GM21786 (cell line): ENCODE measurements around the gene HUNK.
"Not testable (repeated sequence)": the region's sequence is repeated elsewhere in the genome, so short reads cannot be mapped to it uniquely, and the experiment has no call there.

Source experiments
- ATAC-seq: cut with Tn5 transposase; IDR thresholded peaks from one replicate; pipeline ENCODE4 v1.9.1; 2021; ENCODE audit not compliant: unreplicated experiment

The HUNK gene

GRCh38 chr21:31918250-31918775 lies 45.5 kb downstream of the HUNK start:
- ATAC-seq: no peak

DNA sequence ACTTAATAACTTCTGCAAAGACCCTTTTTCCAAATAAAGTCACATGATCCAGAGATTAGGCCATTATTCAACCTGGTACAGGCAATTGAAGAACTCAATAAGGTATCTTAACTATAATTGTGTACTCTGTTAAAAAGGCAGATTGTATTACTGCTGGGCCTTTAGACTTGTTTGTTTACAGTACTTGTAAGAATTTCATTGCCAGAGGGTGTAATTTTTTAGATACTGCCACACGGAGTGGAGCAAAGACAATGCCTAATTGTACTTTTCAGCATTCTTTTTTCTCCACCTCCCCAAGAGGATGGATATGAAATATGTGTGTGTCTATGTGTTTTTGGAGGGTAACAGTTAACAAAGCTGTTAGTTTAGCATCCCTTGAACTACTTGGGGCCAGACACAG lies 47.5 kb downstream of the HUNK start:
- no peak for ATAC-seq

GRCh38 chr21:31921079-31921478 lies 48.3 kb downstream of the HUNK start:
- no peak for ATAC-seq

GRCh38 chr21:31922881-31923280 lies 50.1 kb downstream of the HUNK start:
- ATAC-seq: no peak

- no peak for ATAC-seq
Measured at GRCh38 chr21:31923756-31924155, 50.9 kb downstream of the HUNK start.

DNA sequence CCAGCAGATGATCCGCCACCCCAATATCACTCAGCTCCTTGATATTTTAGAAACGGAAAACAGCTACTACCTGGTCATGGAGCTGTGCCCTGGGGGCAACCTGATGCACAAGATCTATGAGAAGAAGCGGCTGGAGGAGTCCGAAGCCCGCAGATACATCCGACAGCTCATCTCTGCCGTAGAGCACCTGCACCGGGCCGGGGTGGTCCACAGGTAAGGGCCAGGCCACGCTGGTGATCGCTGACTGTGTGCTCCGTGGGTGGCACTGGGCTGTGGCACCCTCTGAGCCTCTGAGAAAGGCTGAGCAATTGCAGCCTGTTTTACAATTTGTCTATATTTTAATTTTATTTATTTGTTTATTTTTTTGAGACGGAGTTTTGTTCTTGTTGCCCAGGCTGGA lies 51.7 kb downstream of the HUNK start:
- no peak for ATAC-seq

DNA sequence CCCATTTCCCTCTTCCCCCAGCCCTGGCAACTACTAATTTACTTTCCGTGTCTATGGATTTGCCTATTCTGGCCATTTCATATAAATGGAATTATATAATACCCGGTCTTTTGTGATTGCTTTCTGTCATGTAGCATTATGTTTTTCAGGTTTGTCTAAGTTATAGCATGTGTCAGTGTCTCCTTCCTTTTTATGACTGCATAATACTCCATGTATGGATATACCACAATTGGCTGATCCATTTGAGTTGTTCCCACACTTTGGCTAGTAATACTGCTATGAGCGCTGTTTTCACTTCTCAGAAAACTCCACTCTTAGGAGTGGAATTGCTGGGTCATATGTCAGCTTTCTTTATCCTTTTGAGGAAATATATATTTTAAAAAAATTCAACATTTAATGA lies 53.7 kb downstream of the HUNK start:
- no peak for ATAC-seq

- ATAC-seq: no peak
Measured at GRCh38 chr21:31927689-31928353, 55.0 kb downstream of the HUNK start.

GRCh38 chr21:31928656-31929055 lies 55.8 kb downstream of the HUNK start:
- no peak for ATAC-seq

- ATAC-seq: no peak
Measured at GRCh38 chr21:31929548-31929947, 56.7 kb downstream of the HUNK start.

- ATAC-seq: no peak
Measured at GRCh38 chr21:31930001-31930400, 57.2 kb downstream of the HUNK start.

DNA sequence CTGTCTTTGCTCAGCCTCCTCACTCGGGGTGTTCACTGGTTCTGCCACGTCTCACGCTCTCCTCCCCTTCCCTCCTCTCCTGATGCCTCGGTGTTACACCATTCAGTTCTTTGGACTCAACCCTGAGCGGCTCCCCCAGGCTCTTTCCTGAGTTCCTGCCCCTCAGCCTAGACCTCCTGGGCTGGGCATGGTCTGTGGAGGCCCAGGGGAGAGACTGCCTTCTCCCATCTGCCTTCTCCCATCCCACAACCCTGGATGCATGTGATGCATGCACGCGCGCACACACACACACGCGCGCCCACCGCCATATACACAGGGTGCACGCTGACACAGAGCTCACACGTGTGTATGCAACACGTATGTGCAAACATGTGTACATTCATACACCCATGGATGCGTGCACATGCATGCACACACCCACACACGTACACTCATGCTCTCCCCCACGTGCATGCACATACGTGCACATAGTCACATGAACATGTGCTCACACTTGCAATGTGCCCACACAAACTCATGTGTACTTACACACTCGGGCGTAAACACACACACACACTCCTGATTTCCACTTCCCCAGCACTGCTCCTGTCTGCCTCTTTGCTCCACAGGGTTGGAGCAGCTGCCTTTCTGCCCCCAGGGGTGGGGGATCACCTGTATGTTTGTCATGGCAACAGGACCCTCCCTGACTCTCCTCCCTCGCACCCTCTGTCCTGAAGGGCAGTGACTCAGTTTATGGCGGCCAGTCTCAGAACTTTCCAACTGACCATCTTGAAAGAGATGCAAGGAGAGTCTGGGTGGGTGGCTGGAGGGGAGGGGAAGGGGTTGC lies 59.0 kb downstream of the HUNK start:
- no peak for ATAC-seq

DNA sequence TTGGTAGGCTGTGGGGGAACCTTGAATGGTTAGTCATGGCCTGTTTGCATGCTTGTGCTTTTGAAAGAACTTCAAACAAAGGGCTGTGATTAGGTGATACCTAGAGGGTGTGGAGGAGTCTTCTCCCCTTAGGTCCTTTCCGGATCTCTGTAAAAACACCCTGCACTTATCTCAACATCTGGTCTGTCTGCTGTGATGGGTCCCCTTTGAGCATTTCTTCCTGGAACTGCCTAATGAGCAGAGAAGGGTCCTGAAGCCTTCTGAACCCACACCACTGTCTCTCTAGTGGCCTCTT lies 59.6 kb downstream of the HUNK start:
- ATAC-seq: no peak

DNA sequence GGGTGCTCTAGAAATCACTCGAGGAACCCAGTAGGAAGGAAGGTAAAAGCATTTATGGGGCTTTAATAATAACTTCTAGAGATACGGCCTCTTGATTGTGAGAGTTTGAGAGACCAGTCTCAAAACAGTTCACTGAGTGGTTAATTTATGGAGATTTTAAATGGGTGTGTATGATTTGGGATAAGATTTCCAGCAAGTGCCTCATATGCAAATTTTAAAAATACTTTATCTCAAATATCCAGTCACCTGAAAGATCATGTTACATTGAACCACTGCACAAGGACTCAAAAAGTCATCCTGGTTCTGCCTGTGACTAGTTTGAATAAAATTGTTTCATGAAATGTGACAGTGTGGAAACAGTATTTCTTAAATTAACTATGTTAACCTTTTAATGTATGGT lies 64.5 kb downstream of the HUNK start:
- no peak for ATAC-seq

DNA sequence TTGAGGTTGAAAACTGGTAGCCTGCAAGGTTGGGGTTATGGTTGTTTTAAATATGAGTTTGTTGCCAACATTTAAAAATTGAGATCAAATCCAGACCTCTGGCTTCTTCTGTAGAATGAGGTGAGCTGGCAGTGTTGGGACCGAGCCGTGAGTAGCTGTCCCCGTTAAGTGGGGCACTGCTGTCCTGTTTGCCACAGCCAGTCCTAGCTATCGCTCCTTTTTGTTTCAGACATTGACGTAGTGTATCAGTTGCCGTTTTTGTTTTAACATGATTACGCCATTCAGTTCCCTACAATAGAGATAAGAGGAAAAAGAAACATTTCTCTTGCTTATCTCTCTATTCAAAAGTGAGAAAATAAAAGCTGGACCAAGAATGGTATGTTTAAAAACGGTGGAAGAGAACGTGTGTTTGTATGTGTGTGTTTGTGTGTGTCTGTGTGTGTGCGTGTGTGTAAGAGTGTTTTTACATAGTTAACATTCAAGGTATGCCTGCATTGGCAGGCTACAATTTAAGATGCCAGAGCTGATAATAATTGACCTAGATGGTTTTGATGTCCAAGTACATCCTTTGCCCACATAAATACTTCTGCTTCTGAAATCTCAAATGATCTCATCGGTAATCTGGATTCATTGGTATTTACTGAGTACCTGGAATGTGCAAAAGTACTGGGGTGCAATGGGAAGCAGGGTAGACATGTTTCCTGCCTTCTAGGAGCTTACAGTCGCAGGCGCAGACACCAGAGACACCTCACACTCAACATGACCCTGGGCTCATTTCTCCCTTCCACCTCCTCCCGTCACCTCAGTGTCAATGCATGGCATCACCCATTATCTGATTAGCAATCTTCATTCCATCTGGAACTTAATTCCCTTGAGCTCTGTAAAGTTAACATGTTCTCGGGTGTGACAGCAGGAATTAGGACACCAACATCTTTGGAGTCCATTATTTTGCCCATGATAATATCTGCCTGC lies 65.8 kb downstream of the HUNK start:
- ATAC-seq: no peak

- ATAC-seq: no peak
Measured at GRCh38 chr21:31941694-31942093, 68.9 kb downstream of the HUNK start.

GRCh38 chr21:31943561-31943960 lies 70.7 kb downstream of the HUNK start:
- ATAC-seq: no peak

DNA sequence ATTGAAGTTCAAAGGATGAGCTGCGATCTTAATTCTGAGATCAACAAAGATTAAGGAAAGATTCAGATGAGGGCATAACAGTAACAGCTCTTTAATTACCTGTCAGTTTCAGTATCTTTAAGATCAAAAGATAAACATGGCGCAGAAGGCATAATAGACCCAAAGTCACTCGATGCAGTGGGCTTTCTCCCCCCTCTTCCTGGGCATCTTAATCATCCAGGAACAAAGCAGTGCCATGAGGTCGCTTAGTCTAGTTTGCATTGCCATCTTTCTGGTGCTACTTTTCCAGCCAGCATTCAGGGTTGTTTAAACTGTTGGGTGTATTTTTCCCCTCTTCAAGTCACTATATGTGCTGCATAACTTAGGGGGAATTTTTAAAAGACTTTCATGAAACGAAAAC lies 72.3 kb downstream of the HUNK start:
- ATAC-seq: no peak

GRCh38 chr21:31945546-31945945 lies 72.7 kb downstream of the HUNK start:
- no peak for ATAC-seq

- no peak for ATAC-seq
Measured at GRCh38 chr21:31946231-31946630, 73.4 kb downstream of the HUNK start.

DNA sequence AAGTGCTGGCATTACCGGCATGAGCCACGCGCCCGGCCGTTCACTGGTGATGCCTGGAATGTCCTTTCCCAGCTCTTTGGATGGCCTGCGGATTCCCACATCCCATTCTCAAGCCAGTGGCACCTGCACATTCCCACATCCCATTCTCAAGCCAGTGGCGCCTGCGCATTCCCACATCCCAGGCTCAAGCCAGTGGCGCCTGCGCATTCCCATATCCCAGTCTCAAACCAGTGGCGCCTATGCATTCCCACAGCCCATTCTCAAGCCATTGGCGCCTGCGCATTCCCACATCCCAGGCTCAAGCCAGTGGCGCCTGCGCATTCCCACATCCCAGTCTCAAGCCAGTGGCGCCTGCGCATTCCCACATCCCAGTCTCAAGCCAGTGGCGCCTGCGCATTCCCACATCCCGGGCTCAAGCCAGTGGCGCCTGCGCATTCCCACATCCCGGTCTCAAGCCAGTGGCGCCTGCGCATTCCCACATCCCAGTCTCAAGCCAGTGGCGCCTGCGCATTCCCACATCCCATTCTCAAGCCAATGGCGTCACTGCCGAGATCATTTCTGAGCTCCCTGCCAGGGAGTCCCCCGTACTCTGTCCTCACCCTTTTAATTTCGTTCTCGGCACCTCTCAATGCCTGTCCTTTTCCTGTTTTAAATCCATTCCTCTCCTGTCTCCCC lies 74.2 kb downstream of the HUNK start:
- not testable (repeated sequence) for ATAC-seq
